Effector memory CD4-positive, alpha-beta T cell (primary cell): ENCODE measurements around the gene MACROH2A1.
A peak's percentile ranks its signal among the peaks of the same experiment; 100 is the strongest.

Source experiments
- DNase-seq, 3 donors: peaks; one replicate each; pipeline ENCODE4 v3.0.0-alpha.2; 2020
- H3K27ac ChIP-seq: 2 replicates; pipeline ENCODE4 v1.7.0; 2013; ENCODE audit warnings: mild to moderate bottlenecking, low read length, moderate library complexity; ENCODE audit not compliant: insufficient read depth, poor library complexity, severe bottlenecking
- H3K27me3 ChIP-seq: replicated peaks from 2 replicates; pipeline ENCODE4 v1.7.0; 2013; ENCODE audit warnings: mild to moderate bottlenecking, low read length; ENCODE audit not compliant: insufficient read depth, control insufficient read depth, poor library complexity, severe bottlenecking
- H3K36me3 ChIP-seq: 2 replicates; pipeline ENCODE4 v1.7.0; 2013; ENCODE audit warnings: mild to moderate bottlenecking, low read length, moderate library complexity; ENCODE audit not compliant: control insufficient read depth, insufficient read depth
- H3K4me1 ChIP-seq: 2 replicates; pipeline ENCODE4 v1.7.0; 2013; ENCODE audit warnings: low read length, mild to moderate bottlenecking; ENCODE audit not compliant: control insufficient read depth, insufficient read depth, poor library complexity, severe bottlenecking
- H3K4me3 ChIP-seq: 2 replicates; pipeline ENCODE4 v1.7.0; 2013; ENCODE audit warnings: low read length, low read depth, mild to moderate bottlenecking; ENCODE audit not compliant: insufficient read depth, poor library complexity, severe bottlenecking
- H3K9me3 ChIP-seq: 2 replicates; pipeline ENCODE4 v1.7.0; 2013; ENCODE audit warnings: mild to moderate bottlenecking, low read length, moderate library complexity; ENCODE audit not compliant: control insufficient read depth
- total RNA-seq, 3 donors: gene quantifications; one replicate each; lab custom pipeline; 2026; lab: John Stamatoyannopoulos, UW

Gene MACROH2A1
- total RNA-seq, result 118 to 155 (median 139) reads per million in 3 donors

- Histone ChIP-seq H3K27ac (peak within 1 kb of the TSS; percentile 61), H3K9me3 (no peaks in the 10 kb centered on the region), H3K4me1 (peaks cover 13% of the 10 kb centered on the region), H3K36me3 (no peaks in the 10 kb centered on the region), H3K27me3 (no peaks in the 10 kb centered on the region), H3K4me3 (peak within 1 kb of the TSS; percentile 79)
- peak; percentile 56 to 67 (median 63) for DNase-seq
Measured at GRCh38 chr5:135398855-135399793, at the start of gene MACROH2A1. Gene MACROH2A1, minus strand, starts transcription at chr5:135399231. Its CDS starts 10,138 bp downstream, at chr5:135389093.

- no peak for DNase-seq
- H3K27me3 ChIP-seq, result no peaks in the 10 kb centered on the region
Measured at GRCh38 chr5:135448071-135448739, 49.2 kb upstream of the MACROH2A1 start.

GRCh38 chr5:135447298-135447929, 48.4 kb upstream of the MACROH2A1 start, which contains the start of gene DCANP1:
Gene DCANP1, minus strand, starts transcription at chr5:135447348. Its CDS starts 240 bp downstream, at chr5:135447108.
- Histone ChIP-seq H3K27me3 (no peaks in the 10 kb centered on the region), H3K4me3 (no peak within 1 kb of the TSS), H3K4me1 (no peaks in the 10 kb centered on the region), H3K36me3 (no peaks in the 10 kb centered on the region), H3K27ac (no peak within 1 kb of the TSS), H3K9me3 (no peaks in the 10 kb centered on the region)
- DNase-seq, result no peak

More at GRCh38 chr5:135448071-135448739, 49.2 kb upstream of the MACROH2A1 start:
- Histone ChIP-seq H3K36me3 (no peaks in the 10 kb centered on the region), H3K4me1 (no peaks in the 10 kb centered on the region), H3K27ac (no peak overlapping the region), H3K9me3 (no peaks in the 10 kb centered on the region), H3K4me3 (no peak overlapping the region)

GRCh38 chr5:135446615-135447014, 47.6 kb upstream of the MACROH2A1 start:
- no peak for DNase-seq
- no peak overlapping the region for H3K4me3 ChIP-seq
- H3K9me3 ChIP-seq, result no peaks in the 10 kb centered on the region
- no peaks in the 10 kb centered on the region for H3K27me3 ChIP-seq
- no peaks in the 10 kb centered on the region for H3K36me3 ChIP-seq
- no peak overlapping the region for H3K27ac ChIP-seq
- no peaks in the 10 kb centered on the region for H3K4me1 ChIP-seq

- Histone ChIP-seq H3K9me3 (no peaks in the 10 kb centered on the region), H3K4me1 (no peaks in the 10 kb centered on the region), H3K36me3 (no peaks in the 10 kb centered on the region), H3K4me3 (no peak overlapping the region), H3K27ac (no peak overlapping the region), H3K27me3 (no peaks in the 10 kb centered on the region)
- no peak for DNase-seq
Measured at GRCh38 chr5:135446206-135446605, 47.2 kb upstream of the MACROH2A1 start.

GRCh38 chr5:135445306-135445985, 46.4 kb upstream of the MACROH2A1 start:
- Histone ChIP-seq H3K9me3 (no peaks in the 10 kb centered on the region), H3K4me3 (no peak overlapping the region), H3K27ac (no peak overlapping the region), H3K27me3 (no peaks in the 10 kb centered on the region), H3K4me1 (no peaks in the 10 kb centered on the region), H3K36me3 (no peaks in the 10 kb centered on the region)
- DNase-seq, result no peak

- H3K36me3 ChIP-seq, result no peaks in the 10 kb centered on the region
- no peak overlapping the region for H3K4me3 ChIP-seq
- H3K4me1 ChIP-seq, result no peaks in the 10 kb centered on the region
- H3K27me3 ChIP-seq, result no peaks in the 10 kb centered on the region
- H3K9me3 ChIP-seq, result no peaks in the 10 kb centered on the region
- H3K27ac ChIP-seq, result no peak overlapping the region
- DNase-seq, result no peak
Measured at GRCh38 chr5:135444881-135445280, 45.9 kb upstream of the MACROH2A1 start.

- no peaks in the 10 kb centered on the region for H3K27me3 ChIP-seq
- DNase-seq, result no peak
Measured at GRCh38 chr5:135444360-135444759, 45.3 kb upstream of the MACROH2A1 start.

GRCh38 chr5:135443161-135443960, 44.3 kb upstream of the MACROH2A1 start:
- no peak for DNase-seq
- Histone ChIP-seq H3K27ac (no peak overlapping the region), H3K4me1 (no peaks in the 10 kb centered on the region), H3K36me3 (no peaks in the 10 kb centered on the region), H3K9me3 (no peaks in the 10 kb centered on the region), H3K4me3 (no peak overlapping the region), H3K27me3 (no peaks in the 10 kb centered on the region)

More at GRCh38 chr5:135444360-135444759, 45.3 kb upstream of the MACROH2A1 start:
- no peaks in the 10 kb centered on the region for H3K9me3 ChIP-seq
- no peak overlapping the region for H3K27ac ChIP-seq
- H3K36me3 ChIP-seq, result no peaks in the 10 kb centered on the region
- no peaks in the 10 kb centered on the region for H3K4me1 ChIP-seq
- H3K4me3 ChIP-seq, result no peak overlapping the region
